HG03571 (cell line): ENCODE results near the gene GPBP1.
"Not testable (repeated sequence)": the region's sequence is repeated elsewhere in the genome, so short reads cannot be mapped to it uniquely, and the experiment has no call there.

Source experiments
- ATAC-seq: cut with Tn5 transposase; IDR thresholded peaks from one replicate; pipeline ENCODE4 v1.9.1; 2021; ENCODE audit not compliant: unreplicated experiment

GPBP1 gene, protein sequence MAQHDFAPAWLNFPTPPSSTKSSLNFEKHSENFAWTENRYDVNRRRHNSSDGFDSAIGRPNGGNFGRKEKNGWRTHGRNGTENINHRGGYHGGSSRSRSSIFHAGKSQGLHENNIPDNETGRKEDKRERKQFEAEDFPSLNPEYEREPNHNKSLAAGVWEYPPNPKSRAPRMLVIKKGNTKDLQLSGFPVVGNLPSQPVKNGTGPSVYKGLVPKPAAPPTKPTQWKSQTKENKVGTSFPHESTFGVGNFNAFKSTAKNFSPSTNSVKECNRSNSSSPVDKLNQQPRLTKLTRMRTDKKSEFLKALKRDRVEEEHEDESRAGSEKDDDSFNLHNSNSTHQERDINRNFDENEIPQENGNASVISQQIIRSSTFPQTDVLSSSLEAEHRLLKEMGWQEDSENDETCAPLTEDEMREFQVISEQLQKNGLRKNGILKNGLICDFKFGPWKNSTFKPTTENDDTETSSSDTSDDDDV

GRCh38 chr5:57173319-57174127 is at the start of gene GPBP1:
Gene GPBP1, plus strand, starts transcription at chr5:57174059. Its CDS starts 40,072 bp downstream, at chr5:57214131.
- ATAC-seq: peak; percentile 57

DNA sequence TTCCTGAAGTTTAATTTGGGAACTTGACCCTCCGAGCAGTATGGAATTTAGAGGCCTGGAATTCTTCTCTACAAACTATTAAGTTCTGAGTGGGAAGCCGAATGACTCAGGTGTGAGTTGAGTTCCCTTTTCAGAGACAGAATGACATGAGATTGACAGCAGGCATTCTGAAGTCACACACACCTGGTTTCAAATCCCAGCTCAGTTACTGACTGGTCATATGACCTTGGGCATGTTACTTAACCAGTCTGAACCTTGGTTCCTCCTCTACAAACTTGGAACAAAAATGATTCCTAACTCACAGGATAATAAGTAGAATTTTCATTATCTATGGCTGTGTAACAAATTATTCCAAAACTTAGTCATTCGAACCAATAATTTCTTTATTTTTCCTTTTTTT is 45.5 kb upstream of the GPBP1 start:
- no peak for ATAC-seq

GRCh38 chr5:57133574-57133973 is 40.3 kb upstream of the GPBP1 start:
- ATAC-seq: no peak

GRCh38 chr5:57137401-57137800 is 36.5 kb upstream of the GPBP1 start:
- no peak for ATAC-seq

- no peak for ATAC-seq
Observed at GRCh38 chr5:57152316-57152715, 21.5 kb upstream of the GPBP1 start.

GRCh38 chr5:57155033-57155432 is 18.8 kb upstream of the GPBP1 start:
- ATAC-seq: no peak

DNA sequence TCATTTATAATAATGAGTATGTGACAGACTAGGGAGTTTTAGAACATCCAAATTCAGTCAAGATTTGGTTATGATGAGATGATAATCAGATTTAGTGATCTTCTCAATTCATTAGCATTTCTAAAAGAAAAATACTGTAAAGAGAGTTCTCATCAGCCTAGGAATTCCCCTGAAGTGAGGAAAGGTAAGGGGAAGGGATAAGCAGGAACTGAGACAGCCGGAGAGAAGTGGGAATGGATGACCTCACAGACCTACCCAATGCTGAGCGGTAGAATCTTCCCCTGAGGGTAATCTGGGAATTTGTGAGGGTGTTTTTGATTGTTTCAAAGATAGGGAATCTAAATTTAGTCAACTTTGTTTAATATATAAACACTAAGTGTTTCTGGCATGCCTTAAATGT is 16.7 kb upstream of the GPBP1 start:
- ATAC-seq: no peak

GRCh38 chr5:57157666-57158065 is 16.2 kb upstream of the GPBP1 start:
- no peak for ATAC-seq

DNA sequence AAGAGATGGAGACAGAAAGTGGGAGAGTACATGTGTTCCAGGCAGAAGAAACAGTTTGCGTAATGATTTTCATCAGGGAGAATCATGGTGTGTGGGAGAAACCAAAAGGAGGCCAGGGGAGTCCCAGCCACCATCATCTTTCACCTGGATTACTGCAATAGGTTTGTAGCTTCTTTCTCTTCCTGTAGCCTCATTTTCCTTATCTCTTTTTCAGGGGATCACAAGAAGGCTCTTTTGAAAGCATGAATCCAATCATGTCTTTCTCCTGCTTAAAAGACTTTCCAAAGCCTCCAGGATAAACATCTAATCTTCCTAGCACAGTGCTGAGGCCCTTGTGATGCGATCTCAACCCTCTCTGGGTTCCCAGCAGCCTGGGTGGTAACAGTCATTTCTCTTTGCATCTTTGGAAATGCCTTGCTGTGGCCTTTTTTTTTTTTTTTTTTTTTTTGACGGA is 10.3 kb upstream of the GPBP1 start:
- no peak for ATAC-seq

DNA sequence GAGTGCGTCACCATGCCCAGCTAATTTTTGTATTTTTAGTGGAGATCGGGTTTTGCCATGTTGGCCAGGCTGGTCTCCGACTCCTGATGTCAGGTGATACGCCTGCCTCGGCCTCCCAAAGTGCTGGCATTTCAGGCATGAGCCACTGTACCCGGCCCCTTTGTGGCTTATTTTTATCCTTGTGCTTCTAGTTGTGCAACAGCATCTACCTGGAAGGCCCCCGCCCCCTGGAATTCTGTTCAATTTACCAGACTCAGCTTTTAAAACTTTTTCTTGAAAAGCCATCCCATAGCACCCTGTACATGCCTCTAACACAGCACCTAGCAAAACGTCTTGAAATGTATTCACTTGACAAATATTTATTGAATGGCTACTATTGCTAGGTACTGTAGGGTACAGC is 9.7 kb upstream of the GPBP1 start:
- no peak for ATAC-seq

DNA sequence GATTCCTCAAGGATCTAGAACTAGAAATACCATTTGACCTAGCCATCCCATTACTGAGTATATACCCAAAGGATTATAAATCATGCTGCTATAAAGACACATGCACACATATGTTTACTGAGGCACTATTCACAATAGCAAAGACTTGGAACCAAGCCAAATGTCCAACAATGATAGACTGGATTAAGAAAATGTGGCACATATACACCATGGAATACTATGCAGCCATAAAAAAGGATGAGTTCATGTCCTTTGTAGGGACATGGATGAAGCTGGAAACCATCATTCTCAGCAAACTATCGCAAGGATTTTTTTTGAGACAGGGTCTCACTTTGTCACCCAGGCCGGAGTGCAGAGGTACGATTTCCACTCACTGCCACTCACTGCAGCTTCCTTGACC is 8.7 kb upstream of the GPBP1 start:
- ATAC-seq: not testable (repeated sequence)

DNA sequence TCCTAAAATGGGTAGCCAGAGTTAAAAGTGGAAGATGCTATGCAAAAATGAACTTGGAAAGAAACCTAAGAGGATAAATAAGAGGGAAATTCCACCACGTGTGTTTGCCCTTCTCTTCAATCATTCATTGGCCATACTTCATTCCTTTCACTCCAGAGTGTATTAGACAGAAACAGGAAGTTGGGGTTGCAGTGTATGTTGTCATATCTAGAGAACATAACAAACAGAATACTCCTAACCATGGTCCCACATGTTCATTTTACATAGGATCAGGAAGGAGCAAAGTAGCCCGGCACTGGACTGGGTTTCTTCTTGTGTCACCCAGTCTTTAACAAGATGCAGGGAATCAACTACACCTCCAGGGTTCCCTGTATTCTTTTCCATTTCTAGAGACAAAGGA is 7.6 kb upstream of the GPBP1 start:
- ATAC-seq: no peak

GRCh38 chr5:57167201-57167600 is 6.7 kb upstream of the GPBP1 start:
- ATAC-seq: no peak

- ATAC-seq: not testable (repeated sequence)
Observed at GRCh38 chr5:57170116-57170515, 3.7 kb upstream of the GPBP1 start.

DNA sequence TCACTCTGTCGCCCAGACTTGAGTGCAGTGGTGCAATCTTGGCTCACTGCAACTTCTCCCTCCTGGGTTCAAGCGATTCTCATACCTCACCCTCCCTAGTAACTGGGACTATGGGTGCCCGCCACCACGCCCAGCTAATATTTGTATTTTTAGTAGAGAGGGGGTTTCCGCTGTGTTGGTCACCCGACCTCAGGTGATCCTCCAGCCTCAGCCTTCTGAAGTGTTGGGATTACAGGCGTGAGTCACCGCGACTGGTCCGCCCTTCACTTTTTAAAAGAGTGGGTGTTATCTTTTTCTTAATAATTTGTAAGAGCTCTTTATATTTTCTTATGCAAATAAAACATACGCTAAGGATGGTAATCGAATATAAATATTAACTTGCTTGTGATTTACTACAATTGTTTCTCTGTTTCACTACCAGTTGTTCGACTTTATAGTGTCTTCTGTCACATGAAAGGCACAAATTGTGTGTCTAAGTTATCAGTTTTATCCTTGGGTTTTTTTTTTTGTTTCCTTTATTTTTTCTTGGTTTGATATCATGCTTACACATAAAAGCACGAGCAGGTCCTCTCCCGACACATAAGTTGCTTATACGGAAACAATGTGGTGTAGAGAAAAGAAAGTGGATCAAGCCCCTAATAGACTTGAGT is 1.9 kb upstream of the GPBP1 start:
- no peak for ATAC-seq

DNA sequence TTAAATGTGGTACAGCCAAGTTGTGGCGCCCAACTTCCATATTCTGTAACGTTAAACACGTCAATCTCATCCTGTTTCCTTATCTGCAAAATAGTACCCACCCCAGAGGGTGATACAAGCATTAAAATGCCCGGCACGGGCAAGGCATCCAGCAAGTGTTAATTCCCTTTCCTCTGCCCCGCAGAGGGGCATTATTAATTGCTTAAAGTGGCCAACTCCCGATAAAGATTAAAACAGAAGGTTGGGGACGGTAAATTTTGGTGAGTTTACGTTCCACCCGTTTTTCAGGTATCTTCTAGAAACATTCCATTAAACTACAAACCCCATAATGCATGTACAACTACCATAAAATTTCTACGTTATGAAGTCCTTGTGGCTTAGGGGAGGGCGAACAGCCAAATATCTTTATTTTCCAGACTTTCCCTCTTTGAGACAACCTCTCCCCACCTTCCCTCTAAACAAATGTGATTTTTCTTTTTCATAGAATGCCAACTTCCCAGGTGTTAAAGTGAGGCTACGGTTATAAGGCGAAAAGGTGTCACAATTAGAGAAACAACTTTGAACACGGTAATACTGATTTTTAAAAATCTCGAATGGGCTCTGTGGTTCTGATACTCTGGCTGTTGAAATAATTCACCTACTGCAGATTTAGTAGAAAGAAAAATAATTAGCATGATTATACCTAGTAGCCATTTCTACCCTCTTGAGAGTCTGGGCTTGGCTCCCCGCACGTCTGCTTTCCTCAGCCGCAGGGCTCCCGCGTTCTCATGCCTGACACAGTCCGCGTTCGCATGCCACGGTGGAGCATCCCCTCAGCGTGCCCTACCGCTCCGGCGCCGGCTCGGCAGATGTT is 1.2 kb upstream of the GPBP1 start:
- ATAC-seq: no peak

DNA sequence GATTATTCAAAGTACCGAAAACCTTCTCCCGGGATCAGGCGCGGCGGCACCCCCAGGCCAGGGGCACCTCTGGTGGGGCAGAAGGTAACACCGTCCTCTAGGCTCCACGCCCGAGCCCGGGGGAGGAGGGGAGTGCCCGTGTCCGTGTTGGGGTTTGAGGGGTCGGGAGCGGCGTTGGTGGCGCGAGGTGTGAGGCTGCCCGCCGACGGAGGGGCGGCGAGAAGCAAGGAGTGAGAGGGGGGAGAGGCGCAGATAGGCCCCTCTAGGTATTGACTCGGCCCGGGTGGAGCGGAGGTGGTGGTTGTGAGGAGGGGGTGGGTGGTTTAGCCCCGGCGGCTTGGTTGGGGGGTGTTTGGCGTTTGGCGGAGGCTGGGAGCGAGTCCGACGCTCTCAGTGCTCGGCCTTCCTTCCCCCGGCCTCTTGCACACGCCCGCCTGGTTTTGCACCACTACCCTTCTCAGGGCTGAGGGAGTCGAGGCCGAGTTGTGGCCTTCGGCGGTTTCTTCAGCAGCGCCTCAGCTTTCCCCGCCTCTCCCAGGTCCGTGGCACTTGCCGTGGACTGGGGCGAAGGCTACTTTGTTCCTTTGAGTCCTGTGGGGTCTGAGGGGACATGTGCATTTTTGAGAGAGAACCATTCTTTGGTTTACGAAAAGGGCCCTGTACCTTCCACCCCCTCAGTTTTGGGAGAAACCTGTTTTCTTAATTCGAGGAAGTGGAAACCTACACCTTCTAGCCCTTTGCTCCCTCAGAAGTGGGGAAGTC is 450 bp downstream of the GPBP1 start:
- ATAC-seq: no peak

GRCh38 chr5:57174890-57175510 is 1.1 kb downstream of the GPBP1 start:
- no peak for ATAC-seq

- ATAC-seq: no peak
Observed at GRCh38 chr5:57175551-57176309, 1.9 kb downstream of the GPBP1 start.
